ENCODE results near the gene MRFAP1L1. TPM values are rescaled to one million over a fixed set of nuclear protein-coding genes. Genes with fewer than 3 reads are reported as not detected.

MRFAP1L1 gene
- total and polyA plus RNA-seq, 2 experiments from 2014 or later: 61.6 to 73.8 TPM

DNA sequence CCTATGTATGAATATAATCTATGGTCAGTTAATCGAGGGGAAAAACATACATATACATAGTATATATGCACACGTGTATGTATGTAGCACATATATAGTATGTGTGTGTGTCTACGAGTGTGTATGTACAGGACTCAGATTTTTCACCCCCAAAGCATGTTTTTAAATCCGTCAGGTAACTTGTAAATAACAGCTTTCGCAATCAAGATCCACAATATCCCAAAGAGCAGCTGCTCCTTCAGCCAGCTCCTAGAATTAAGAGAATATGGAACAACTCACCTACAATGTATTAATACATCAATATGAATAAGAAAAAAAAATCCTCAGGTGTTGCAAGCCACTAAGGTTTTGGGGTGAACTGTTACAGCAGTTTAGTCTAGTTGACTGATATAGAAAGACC lies 3.5 kb downstream of the MRFAP1L1 start:
- Histone ChIP-seq H3K9me2 (ENCODE audit: insufficient read depth) (no peaks in the 10 kb centered on the region), H3K4me3 (no peak overlapping the region), H3F3A (replicated peaks; ENCODE audit: low read depth) (no peaks in the 10 kb centered on the region), H3K4me2 (no peak overlapping the region), H3K27ac (ENCODE audit: low read depth) (no peak overlapping the region), H2AFZ (no peak overlapping the region), H3K79me2 (replicated peaks; ENCODE audit: insufficient read depth) (peaks cover 60% of the 10 kb centered on the region), H4K20me1 (replicated peaks; ENCODE audit: insufficient read depth) (peaks cover 27% of the 10 kb centered on the region; the same call in 1 of the 2 replicates), H3K36me3 (ENCODE audit: insufficient read depth) (peaks cover 11% of the 10 kb centered on the region), H3K4me1 (ENCODE audit: insufficient read depth) (peaks cover 20% of the 10 kb centered on the region), H3K27me3 (ENCODE audit: insufficient read depth) (no peaks in the 10 kb centered on the region; the same call in 1 of the 2 replicates)
- no peak overlapping the region for H3K27ac Mint-ChIP-seq
- no peak for TF ChIP-seq ZNF114 (CRISPR knock-in tag; IDR thresholded peaks at IDR 0.05)
- TF ChIP-seq STAT1 (IDR thresholded peaks at IDR 0.05; ENCODE audit: unreplicated experiment): no peak
- TF ChIP-seq, protein P1, sequence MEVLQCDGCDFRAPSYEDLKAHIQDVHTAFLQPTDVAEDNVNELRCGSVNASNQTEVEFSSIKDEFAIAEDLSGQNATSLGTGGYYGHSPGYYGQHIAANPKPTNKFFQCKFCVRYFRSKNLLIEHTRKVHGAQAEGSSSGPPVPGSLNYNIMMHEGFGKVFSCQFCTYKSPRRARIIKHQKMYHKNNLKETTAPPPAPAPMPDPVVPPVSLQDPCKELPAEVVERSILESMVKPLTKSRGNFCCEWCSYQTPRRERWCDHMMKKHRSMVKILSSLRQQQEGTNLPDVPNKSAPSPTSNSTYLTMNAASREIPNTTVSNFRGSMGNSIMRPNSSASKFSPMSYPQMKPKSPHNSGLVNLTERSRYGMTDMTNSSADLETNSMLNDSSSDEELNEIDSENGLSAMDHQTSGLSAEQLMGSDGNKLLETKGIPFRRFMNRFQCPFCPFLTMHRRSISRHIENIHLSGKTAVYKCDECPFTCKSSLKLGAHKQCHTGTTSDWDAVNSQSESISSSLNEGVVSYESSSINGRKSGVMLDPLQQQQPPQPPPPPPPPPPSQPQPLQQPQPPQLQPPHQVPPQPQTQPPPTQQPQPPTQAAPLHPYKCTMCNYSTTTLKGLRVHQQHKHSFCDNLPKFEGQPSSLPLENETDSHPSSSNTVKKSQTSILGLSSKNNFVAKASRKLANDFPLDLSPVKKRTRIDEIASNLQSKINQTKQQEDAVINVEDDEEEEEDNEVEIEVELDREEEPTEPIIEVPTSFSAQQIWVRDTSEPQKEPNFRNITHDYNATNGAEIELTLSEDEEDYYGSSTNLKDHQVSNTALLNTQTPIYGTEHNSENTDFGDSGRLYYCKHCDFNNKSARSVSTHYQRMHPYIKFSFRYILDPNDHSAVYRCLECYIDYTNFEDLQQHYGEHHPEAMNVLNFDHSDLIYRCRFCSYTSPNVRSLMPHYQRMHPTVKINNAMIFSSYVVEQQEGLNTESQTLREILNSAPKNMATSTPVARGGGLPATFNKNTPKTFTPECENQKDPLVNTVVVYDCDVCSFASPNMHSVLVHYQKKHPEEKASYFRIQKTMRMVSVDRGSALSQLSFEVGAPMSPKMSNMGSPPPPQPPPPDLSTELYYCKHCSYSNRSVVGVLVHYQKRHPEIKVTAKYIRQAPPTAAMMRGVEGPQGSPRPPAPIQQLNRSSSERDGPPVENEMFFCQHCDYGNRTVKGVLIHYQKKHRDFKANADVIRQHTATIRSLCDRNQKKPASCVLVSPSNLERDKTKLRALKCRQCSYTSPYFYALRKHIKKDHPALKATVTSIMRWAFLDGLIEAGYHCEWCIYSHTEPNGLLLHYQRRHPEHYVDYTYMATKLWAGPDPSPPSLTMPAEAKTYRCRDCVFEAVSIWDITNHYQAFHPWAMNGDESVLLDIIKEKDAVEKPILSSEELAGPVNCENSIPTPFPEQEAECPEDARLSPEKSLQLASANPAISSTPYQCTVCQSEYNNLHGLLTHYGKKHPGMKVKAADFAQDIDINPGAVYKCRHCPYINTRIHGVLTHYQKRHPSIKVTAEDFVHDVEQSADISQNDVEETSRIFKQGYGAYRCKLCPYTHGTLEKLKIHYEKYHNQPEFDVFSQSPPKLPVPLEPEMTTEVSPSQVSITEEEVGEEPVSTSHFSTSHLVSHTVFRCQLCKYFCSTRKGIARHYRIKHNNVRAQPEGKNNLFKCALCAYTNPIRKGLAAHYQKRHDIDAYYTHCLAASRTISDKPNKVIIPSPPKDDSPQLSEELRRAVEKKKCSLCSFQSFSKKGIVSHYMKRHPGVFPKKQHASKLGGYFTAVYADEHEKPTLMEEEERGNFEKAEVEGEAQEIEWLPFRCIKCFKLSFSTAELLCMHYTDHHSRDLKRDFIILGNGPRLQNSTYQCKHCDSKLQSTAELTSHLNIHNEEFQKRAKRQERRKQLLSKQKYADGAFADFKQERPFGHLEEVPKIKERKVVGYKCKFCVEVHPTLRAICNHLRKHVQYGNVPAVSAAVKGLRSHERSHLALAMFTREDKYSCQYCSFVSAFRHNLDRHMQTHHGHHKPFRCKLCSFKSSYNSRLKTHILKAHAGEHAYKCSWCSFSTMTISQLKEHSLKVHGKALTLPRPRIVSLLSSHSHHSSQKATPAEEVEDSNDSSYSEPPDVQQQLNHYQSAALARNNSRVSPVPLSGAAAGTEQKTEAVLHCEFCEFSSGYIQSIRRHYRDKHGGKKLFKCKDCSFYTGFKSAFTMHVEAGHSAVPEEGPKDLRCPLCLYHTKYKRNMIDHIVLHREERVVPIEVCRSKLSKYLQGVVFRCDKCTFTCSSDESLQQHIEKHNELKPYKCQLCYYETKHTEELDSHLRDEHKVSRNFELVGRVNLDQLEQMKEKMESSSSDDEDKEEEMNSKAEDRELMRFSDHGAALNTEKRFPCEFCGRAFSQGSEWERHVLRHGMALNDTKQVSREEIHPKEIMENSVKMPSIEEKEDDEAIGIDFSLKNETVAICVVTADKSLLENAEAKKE (CRISPR knock-in tag; IDR thresholded peaks at IDR 0.05): no peak
- no peak for TF ChIP-seq ETS1 (IDR thresholded peaks at IDR 0.05)
- TF ChIP-seq JUNB (IDR thresholded peaks at IDR 0.05; ENCODE audit: unreplicated experiment): no peak
- TF ChIP-seq EZH2 (IDR thresholded peaks at IDR 0.05; ENCODE audit: low read depth, unreplicated experiment): no peak
- TF ChIP-seq EZH2phosphoT487 (IDR thresholded peaks at IDR 0.05; ENCODE audit: unreplicated experiment): no peak
- H3K4me3 Mint-ChIP-seq: no peak overlapping the region
- DNase-seq (ENCODE audit: low spot score): no peak
- ATAC-seq: no peak
- peaks cover 21% of the 10 kb centered on the region for H3K9me3 Mint-ChIP-seq
- H3K4me1 Mint-ChIP-seq: peaks cover 25% of the 10 kb centered on the region
- peaks cover 68% of the 10 kb centered on the region for H3K36me3 Mint-ChIP-seq (ENCODE audit: low read depth)
- H3K27me3 Mint-ChIP-seq (ENCODE audit: insufficient read depth, low read depth, poor library complexity): peaks cover 4% of the 10 kb centered on the region
